ENCODE measurements around the gene TNRC18. TPM values are rescaled to one million over a fixed set of nuclear protein-coding genes. Genes with fewer than 3 reads are reported as not detected.

Gene TNRC18
- total and polyA plus RNA-seq, 9 of the 15 experiments (the other 6 are each of a cell fraction or from before 2014, with no cell fraction given), result 0.03 to 43.2 (median 18.0) TPM

DNA sequence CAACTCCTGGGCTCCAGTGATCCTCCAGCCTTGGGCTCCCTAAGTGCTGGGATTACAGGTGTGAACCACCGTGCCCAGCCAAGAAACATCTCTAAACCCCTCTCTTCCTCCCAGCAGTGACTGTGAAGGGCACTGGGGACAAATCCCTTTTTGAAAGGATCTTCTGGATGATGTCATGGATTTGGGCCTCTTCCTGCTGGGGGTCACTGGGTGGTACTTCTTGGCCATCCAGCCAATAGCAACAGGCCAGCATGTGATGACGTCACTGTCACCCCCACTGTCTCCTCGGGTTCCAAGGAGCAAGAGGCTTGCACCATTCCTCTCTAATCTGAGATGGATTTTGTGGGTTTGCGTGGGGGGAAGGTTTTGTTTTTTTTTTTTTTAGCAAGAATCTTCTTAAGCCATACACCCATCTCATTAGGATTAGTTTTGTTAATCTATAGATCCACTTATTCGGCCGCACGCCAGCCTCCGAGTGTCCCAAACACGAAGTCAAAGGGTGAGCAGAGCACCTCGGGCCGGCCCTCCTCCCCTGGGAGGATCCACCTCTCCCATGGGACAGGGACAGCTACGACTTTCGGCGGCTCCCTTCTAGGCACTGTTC lies 29.4 kb upstream of the TNRC18 start (continued):
- TF ChIP-seq, protein P1, sequence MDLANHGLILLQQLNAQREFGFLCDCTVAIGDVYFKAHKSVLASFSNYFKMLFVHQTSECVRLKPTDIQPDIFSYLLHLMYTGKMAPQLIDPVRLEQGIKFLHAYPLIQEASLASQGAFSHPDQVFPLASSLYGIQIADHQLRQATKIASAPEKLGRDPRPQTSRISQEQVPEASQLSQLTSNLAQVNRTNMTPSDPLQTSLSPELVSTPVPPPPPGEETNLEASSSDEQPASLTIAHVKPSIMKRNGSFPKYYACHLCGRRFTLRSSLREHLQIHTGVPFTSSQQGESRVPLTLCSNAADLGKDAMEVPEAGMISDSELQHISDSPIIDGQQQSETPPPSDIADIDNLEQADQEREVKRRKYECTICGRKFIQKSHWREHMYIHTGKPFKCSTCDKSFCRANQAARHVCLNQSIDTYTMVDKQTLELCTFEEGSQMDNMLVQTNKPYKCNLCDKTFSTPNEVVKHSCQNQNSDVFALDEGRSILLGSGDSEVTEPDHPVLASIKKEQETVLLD (IDR thresholded peaks at IDR 0.05), result peak; percentile 20; the same call in 1 of the 2 replicates
- TF ChIP-seq ELF1 (tag; IDR thresholded peaks at IDR 0.05) (no peak), NFYB (IDR thresholded peaks at IDR 0.05; ENCODE audit: extremely low read depth, insufficient read length) (peak; percentile 68), MTA1 (IDR thresholded peaks at IDR 0.05; ENCODE audit: borderline replicate concordance) (0 out of 2 replicates have a peak, but pooled peaks have one; percentile 33), CBX8 (IDR thresholded peaks at IDR 0.05; ENCODE audit: borderline replicate concordance, extremely low read depth, low read depth, low read length, poor library complexity, severe bottlenecking) (no peak), ZNF324 (CRISPR knock-in tag; IDR thresholded peaks at IDR 0.05) (no peak), DPF2 (IDR thresholded peaks at IDR 0.05) (peak; percentile 68), LEF1 (IDR thresholded peaks at IDR 0.05) (peak; percentile 48; the same call in 1 of the 2 replicates), CHD1 (IDR thresholded peaks at IDR 0.05; ENCODE audit: low read length) (no peak), HOXB6 (CRISPR knock-in tag; IDR thresholded peaks at IDR 0.05; ENCODE audit: borderline replicate concordance) (no peak), BMI1 (IDR thresholded peaks at IDR 0.05; ENCODE audit: low read length) (no peak), TEAD1 (CRISPR knock-in tag; IDR thresholded peaks at IDR 0.05) (no peak), RBM25 (IDR thresholded peaks at IDR 0.05; ENCODE audit: low read depth, low read length, severe bottlenecking) (no peak), ZNF212 (CRISPR knock-in tag; IDR thresholded peaks at IDR 0.05) (no peak), ZNF134 (CRISPR knock-in tag; conservative IDR thresholded peaks at IDR 0.05) (no peak), ZNF583 (CRISPR knock-in tag; IDR thresholded peaks at IDR 0.05) (0 out of 2 replicates have a peak, but pooled peaks have one; percentile 16), ZNF408 (CRISPR knock-in tag; IDR thresholded peaks at IDR 0.05; ENCODE audit: low read depth) (no peak), ZNF780A (CRISPR knock-in tag; IDR thresholded peaks at IDR 0.05) (no peak), NRF1 (conservative IDR thresholded peaks at IDR 0.05 in 1 of 2, IDR thresholded peaks at IDR 0.05 in 1 of 2) (no peak), DIDO1 (tag; IDR thresholded peaks at IDR 0.05; ENCODE audit: low read depth) (no peak), FOXK1 (CRISPR knock-in tag; IDR thresholded peaks at IDR 0.05; ENCODE audit: borderline replicate concordance) (no peak), E2F3 (CRISPR knock-in tag; IDR thresholded peaks at IDR 0.05) (no peak), ZNF507 (tag; conservative IDR thresholded peaks at IDR 0.05) (no peak)
- TF ChIP-seq, protein P2, sequence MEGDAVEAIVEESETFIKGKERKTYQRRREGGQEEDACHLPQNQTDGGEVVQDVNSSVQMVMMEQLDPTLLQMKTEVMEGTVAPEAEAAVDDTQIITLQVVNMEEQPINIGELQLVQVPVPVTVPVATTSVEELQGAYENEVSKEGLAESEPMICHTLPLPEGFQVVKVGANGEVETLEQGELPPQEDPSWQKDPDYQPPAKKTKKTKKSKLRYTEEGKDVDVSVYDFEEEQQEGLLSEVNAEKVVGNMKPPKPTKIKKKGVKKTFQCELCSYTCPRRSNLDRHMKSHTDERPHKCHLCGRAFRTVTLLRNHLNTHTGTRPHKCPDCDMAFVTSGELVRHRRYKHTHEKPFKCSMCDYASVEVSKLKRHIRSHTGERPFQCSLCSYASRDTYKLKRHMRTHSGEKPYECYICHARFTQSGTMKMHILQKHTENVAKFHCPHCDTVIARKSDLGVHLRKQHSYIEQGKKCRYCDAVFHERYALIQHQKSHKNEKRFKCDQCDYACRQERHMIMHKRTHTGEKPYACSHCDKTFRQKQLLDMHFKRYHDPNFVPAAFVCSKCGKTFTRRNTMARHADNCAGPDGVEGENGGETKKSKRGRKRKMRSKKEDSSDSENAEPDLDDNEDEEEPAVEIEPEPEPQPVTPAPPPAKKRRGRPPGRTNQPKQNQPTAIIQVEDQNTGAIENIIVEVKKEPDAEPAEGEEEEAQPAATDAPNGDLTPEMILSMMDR (IDR thresholded peaks at IDR 0.05 in 2 of 3, conservative IDR thresholded peaks at IDR 0.05 in 1 of 3; ENCODE audit: insufficient read depth in 2 of 3, low read depth in 1 of 3, low read length in 3 of 3), result no peak
- TF ChIP-seq, protein P3, sequence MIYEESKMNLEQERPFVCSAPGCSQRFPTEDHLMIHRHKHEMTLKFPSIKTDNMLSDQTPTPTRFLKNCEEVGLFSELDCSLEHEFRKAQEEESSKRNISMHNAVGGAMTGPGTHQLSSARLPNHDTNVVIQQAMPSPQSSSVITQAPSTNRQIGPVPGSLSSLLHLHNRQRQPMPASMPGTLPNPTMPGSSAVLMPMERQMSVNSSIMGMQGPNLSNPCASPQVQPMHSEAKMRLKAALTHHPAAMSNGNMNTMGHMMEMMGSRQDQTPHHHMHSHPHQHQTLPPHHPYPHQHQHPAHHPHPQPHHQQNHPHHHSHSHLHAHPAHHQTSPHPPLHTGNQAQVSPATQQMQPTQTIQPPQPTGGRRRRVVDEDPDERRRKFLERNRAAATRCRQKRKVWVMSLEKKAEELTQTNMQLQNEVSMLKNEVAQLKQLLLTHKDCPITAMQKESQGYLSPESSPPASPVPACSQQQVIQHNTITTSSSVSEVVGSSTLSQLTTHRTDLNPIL (CRISPR knock-in tag; IDR thresholded peaks at IDR 0.05), result no peak
